Liver (tissue), 9 donors: ENCODE results near the gene CDH13. TPM values are rescaled to one million over a fixed set of nuclear protein-coding genes. Genes with fewer than 3 reads are reported as not detected.

ENCODE experiments used
- DNase-seq: peaks from one replicate; pipeline ENCODE4 v3.0.0-alpha.2; 2017; ENCODE audit warnings: low spot score
- H3K27ac ChIP-seq, 2 donors: one replicate each; pipeline ENCODE4 v1.7.0; 2013; ENCODE audit warnings: inconsistent platforms in 2 of 2, low read length in 2 of 2, control low read depth in 1 of 2, low read depth in 1 of 2, mild to moderate bottlenecking in 1 of 2
- H3K27me3 ChIP-seq, 4 donors: one replicate each; pipeline versions ENCODE4 v1.6.1 to v1.7.0; 2013; ENCODE audit warnings: low read length in 3 of 4, inconsistent platforms in 1 of 4, mild to moderate bottlenecking in 1 of 4, moderate library complexity in 1 of 4; ENCODE audit not compliant: control insufficient read depth in 4 of 4, insufficient read depth in 4 of 4
- H3K36me3 ChIP-seq, 4 donors: one replicate each; pipeline versions ENCODE4 v1.6.1 to v1.7.0; 2013; ENCODE audit warnings: low read length in 3 of 4, mild to moderate bottlenecking in 3 of 4, low read depth in 1 of 4, moderate library complexity in 1 of 4; ENCODE audit not compliant: control insufficient read depth in 4 of 4, insufficient read depth in 3 of 4
- H3K4me1 ChIP-seq, 4 donors: one replicate each; pipeline versions ENCODE4 v1.6.1 to v1.7.0; 2013; ENCODE audit warnings: low read length in 3 of 4, mild to moderate bottlenecking in 3 of 4, moderate library complexity in 1 of 4; ENCODE audit not compliant: control insufficient read depth in 4 of 4, insufficient read depth in 4 of 4
- H3K4me3 ChIP-seq, 3 donors: one replicate each; pipeline versions ENCODE4 v1.6.1 to v1.7.0; 2013; ENCODE audit warnings: low read length in 3 of 3, control low read depth in 1 of 3, low read depth in 1 of 3, mild to moderate bottlenecking in 1 of 3
- H3K9ac ChIP-seq, 2 donors: one replicate each; pipeline ENCODE4 v1.7.0; 2013; ENCODE audit warnings: low read length in 2 of 2, mild to moderate bottlenecking in 2 of 2, moderate library complexity in 2 of 2, control low read depth in 1 of 2, low read depth in 1 of 2
- H3K9me3 ChIP-seq, 4 donors: one replicate each; pipeline versions ENCODE4 v1.6.1 to v1.7.0; 2013; ENCODE audit warnings: low read length in 3 of 4; ENCODE audit not compliant: control insufficient read depth in 4 of 4
- CTCF ChIP-seq: fragments of 150-350 bp; IDR thresholded peaks from 2 replicates; pipeline ENCODE4 v1.5.1; 2017; ENCODE audit warnings: improper control_type of control experiment, low read depth, low read length; ENCODE audit not compliant: missing input control
- EGR1 ChIP-seq, 2 donors: IDR thresholded peaks; 2 replicates each; pipeline ENCODE4 v1.6.1; 2016 to 2018; ENCODE audit warnings: antibody characterized with exemption in 2 of 2, low read depth in 2 of 2
- FOXA1 ChIP-seq: IDR thresholded peaks from 2 replicates; pipeline ENCODE4 v1.6.1; 2016; ENCODE audit warnings: antibody characterized with exemption
- FOXA2 ChIP-seq: IDR thresholded peaks from 2 replicates; pipeline ENCODE4 v1.6.1; 2016; ENCODE audit warnings: antibody characterized with exemption
- GABPA ChIP-seq, 2 donors: IDR thresholded peaks in 1 of 2; conservative IDR thresholded peaks in 1 of 2; 2 replicates each; pipeline ENCODE4 v1.6.1; 2016; ENCODE audit warnings: antibody characterized with exemption in 2 of 2, mild to moderate bottlenecking in 1 of 2, moderate library complexity in 1 of 2
- HNF4A ChIP-seq, 2 donors: conservative IDR thresholded peaks; 2 replicates each; pipeline ENCODE4 v1.6.1; 2016; ENCODE audit warnings: antibody characterized with exemption in 2 of 2, mild to moderate bottlenecking in 2 of 2
- HNF4G ChIP-seq: IDR thresholded peaks from 2 replicates; pipeline ENCODE4 v1.6.1; 2016; ENCODE audit warnings: antibody characterized with exemption
- JUND ChIP-seq, 2 donors: IDR thresholded peaks; 2 replicates each; pipeline ENCODE4 v1.6.1; 2016; ENCODE audit warnings: antibody characterized with exemption in 2 of 2
- MAX ChIP-seq: IDR thresholded peaks from 2 replicates; pipeline ENCODE4 v1.6.1; 2016; ENCODE audit warnings: antibody characterized with exemption
- RAD21 ChIP-seq, 2 donors: IDR thresholded peaks; 2 replicates each; pipeline ENCODE4 v1.6.1; 2016; ENCODE audit warnings: antibody characterized with exemption in 2 of 2, mild to moderate bottlenecking in 2 of 2
- SP1 ChIP-seq: IDR thresholded peaks from 2 replicates; pipeline ENCODE4 v1.6.1; 2018; ENCODE audit warnings: antibody characterized with exemption, mild to moderate bottlenecking
- TAF1 ChIP-seq: conservative IDR thresholded peaks from 2 replicates; pipeline ENCODE4 v1.6.1; 2016; ENCODE audit warnings: antibody characterized with exemption, mild to moderate bottlenecking
- YY1 ChIP-seq: IDR thresholded peaks from 2 replicates; pipeline ENCODE4 v1.6.1; 2016; ENCODE audit warnings: antibody characterized with exemption, mild to moderate bottlenecking
- WGBS: extraction: QIAGEN DNeasy Blood & Tissue Kit; methylation state at CpG from one replicate; pipeline ENCODE4 v1.1.7; 2013; 5-methylcytosine and 5-hydroxymethylcytosine counted together
- polyA plus RNA-seq, 2 donors: library from polyadenylated mRNA; stranded (reverse) in 1 of 2; unstranded in 1 of 2; fragments of 200-250 nt in 1 of 2; fragments of >200 nt in 1 of 2; fragmentation: Nextera tagmentation in 1 of 2; extraction: Ambion mirVana in 1 of 2; gene quantifications; one replicate each; pipeline versions ENCODE4 v1.2.1 to v1.2.3, GENCODE V29; 2013 to 2015
- total RNA-seq, 2 donors: library from RNA; depleted of rRNA; stranded (reverse); fragments of >200 nt; gene quantifications; one replicate each; pipeline ENCODE4 v1.2.3, GENCODE V29; 2014
- TF ChIP-seq, protein P1 (sequence below): IDR thresholded peaks from 2 replicates; pipeline ENCODE4 v1.6.1; 2016; ENCODE audit warnings: antibody characterized with exemption, mild to moderate bottlenecking
- TF ChIP-seq, protein P2 (sequence below): IDR thresholded peaks from 2 replicates; pipeline ENCODE4 v1.6.1; 2016; ENCODE audit warnings: antibody characterized with exemption
- donor health status: healthy.
- donor health status: healthy.
- donor health status: healthy.
- donor health status: healthy.
- donor health status: healthy.

The CDH13 gene
- total and polyA plus RNA-seq, 4 donors: 0.21 to 1.5 (median 0.58) TPM

GRCh38 chr16:83626204-83626603 is 999.4 kb downstream of the CDH13 start:
- Histone ChIP-seq H3K4me3 (no peak overlapping the region), H3K27me3 (peaks cover 0 to 9% (median 0%) of the 10 kb centered on the region in 4 donors), H3K9ac (no peak overlapping the region), H3K36me3 (no peaks in the 10 kb centered on the region), H3K9me3 (no peaks in the 10 kb centered on the region), H3K4me1 (no peaks in the 10 kb centered on the region), H3K27ac (no peak overlapping the region)
- DNase-seq: peak; percentile 13
- TF ChIP-seq FOXA2 (no peak), MAX (no peak), HNF4A (conservative IDR thresholded peaks at IDR 0.05) (no peak), FOXA1 (no peak), CTCF (no peak), TAF1 (no peak), HNF4G (no peak)
- TF ChIP-seq, protein P1, sequence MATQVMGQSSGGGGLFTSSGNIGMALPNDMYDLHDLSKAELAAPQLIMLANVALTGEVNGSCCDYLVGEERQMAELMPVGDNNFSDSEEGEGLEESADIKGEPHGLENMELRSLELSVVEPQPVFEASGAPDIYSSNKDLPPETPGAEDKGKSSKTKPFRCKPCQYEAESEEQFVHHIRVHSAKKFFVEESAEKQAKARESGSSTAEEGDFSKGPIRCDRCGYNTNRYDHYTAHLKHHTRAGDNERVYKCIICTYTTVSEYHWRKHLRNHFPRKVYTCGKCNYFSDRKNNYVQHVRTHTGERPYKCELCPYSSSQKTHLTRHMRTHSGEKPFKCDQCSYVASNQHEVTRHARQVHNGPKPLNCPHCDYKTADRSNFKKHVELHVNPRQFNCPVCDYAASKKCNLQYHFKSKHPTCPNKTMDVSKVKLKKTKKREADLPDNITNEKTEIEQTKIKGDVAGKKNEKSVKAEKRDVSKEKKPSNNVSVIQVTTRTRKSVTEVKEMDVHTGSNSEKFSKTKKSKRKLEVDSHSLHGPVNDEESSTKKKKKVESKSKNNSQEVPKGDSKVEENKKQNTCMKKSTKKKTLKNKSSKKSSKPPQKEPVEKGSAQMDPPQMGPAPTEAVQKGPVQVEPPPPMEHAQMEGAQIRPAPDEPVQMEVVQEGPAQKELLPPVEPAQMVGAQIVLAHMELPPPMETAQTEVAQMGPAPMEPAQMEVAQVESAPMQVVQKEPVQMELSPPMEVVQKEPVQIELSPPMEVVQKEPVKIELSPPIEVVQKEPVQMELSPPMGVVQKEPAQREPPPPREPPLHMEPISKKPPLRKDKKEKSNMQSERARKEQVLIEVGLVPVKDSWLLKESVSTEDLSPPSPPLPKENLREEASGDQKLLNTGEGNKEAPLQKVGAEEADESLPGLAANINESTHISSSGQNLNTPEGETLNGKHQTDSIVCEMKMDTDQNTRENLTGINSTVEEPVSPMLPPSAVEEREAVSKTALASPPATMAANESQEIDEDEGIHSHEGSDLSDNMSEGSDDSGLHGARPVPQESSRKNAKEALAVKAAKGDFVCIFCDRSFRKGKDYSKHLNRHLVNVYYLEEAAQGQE: no peak
- 88% methylated on average over 13 of the region's 13 CpGs for WGBS

DNA sequence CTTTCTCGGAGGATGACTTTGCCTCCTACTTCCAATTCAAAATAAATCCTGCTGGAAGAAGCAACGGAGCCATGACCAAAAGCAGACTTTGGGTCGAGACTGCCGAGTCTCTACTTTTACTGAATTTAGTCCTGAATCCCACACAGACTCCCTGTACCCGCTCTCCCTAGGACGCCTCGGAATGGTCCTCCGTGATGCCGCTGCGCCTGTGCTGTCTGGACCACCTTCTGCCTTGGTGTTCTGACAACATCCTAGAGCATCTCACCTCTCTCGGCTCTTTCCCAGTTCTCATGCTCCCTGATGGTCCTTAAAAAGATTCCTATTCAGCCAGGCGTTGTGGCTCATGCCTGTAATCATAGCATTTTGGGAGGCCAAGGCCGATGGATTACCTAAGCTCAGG is 999.9 kb downstream of the CDH13 start:
- Histone ChIP-seq H3K4me3 (no peak overlapping the region), H3K9me3 (no peaks in the 10 kb centered on the region), H3K9ac (no peak overlapping the region), H3K36me3 (no peaks in the 10 kb centered on the region), H3K4me1 (no peaks in the 10 kb centered on the region), H3K27me3 (peaks cover 0 to 9% (median 0%) of the 10 kb centered on the region in 4 donors), H3K27ac (no peak overlapping the region)
- TF ChIP-seq GABPA (IDR thresholded peaks at IDR 0.05 in 1 of 2, conservative IDR thresholded peaks at IDR 0.05 in 1 of 2): no peak
- no peak for TF ChIP-seq YY1
- TF ChIP-seq HNF4G: no peak
- TF ChIP-seq CTCF: no peak
- TF ChIP-seq FOXA2: no peak
- TF ChIP-seq, protein P1: no peak
- no peak for TF ChIP-seq MAX
- TF ChIP-seq, protein P2, sequence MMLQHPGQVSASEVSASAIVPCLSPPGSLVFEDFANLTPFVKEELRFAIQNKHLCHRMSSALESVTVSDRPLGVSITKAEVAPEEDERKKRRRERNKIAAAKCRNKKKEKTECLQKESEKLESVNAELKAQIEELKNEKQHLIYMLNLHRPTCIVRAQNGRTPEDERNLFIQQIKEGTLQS: no peak
- no peak for TF ChIP-seq JUND (IDR thresholded peaks at IDR 0.05)
- no peak for TF ChIP-seq FOXA1
- no peak for TF ChIP-seq SP1
- no peak for TF ChIP-seq EGR1 (IDR thresholded peaks at IDR 0.05; ENCODE audit: low read depth in 2 of 2)
- no peak for TF ChIP-seq RAD21 (IDR thresholded peaks at IDR 0.05)
- no peak for TF ChIP-seq TAF1
- 85% methylated on average over 13 of the region's 13 CpGs for WGBS
- peak; percentile 14 for DNase-seq
